NT2/D1 (cell line): Measurements from ENCODE around the gene ODC1.

Experiments
- SUZ12 ChIP-seq: IDR thresholded peaks from 2 replicates; pipeline ENCODE4 v1.6.1; 2011; ENCODE audit not compliant: insufficient read length, insufficient read depth; ENCODE audit errors: extremely low read depth
- YY1 ChIP-seq: IDR thresholded peaks from 2 replicates; pipeline ENCODE4 v1.6.1; 2011; ENCODE audit not compliant: insufficient read length, insufficient read depth

GRCh38 chr2:10482913-10483312 is 34.8 kb upstream of the ODC1 start:
- TF ChIP-seq SUZ12, result no peak
- TF ChIP-seq YY1, result no peak
